Hepatocyte (in vitro differentiated cells): ENCODE results near the gene MEX3B.

Source experiments
- CTCF ChIP-seq: fragments of 200-600 bp; sonication (generic); IDR thresholded peaks from 2 replicates; pipeline ENCODE4 v1.5.1; 2016; ENCODE audit warnings: antibody characterized with exemption, mild to moderate bottlenecking; ENCODE audit not compliant: poor library complexity
- EZH2 ChIP-seq: fragments of 200-600 bp; sonication (generic); IDR thresholded peaks from 2 replicates; pipeline ENCODE4 v1.6.1; 2016; ENCODE audit warnings: antibody characterized with exemption, mild to moderate bottlenecking, borderline replicate concordance
- EZH2phosphoT487 ChIP-seq: fragments of 200-600 bp; sonication (generic); IDR thresholded peaks from one replicate; pipeline ENCODE4 v1.6.1; 2018; ENCODE audit warnings: antibody characterized with exemption, mild to moderate bottlenecking, low read depth, moderate library complexity; ENCODE audit not compliant: unreplicated experiment, severe bottlenecking

GRCh38 chr15:82047453-82048400, 1.9 kb upstream of the MEX3B start:
- no peak for TF ChIP-seq CTCF
- TF ChIP-seq EZH2, result no peak
- TF ChIP-seq EZH2phosphoT487, result no peak
